ENCODE data around the gene IGF2BP2. TPM values are rescaled to one million over a fixed set of nuclear protein-coding genes. Genes with fewer than 3 reads are reported as not detected.

The IGF2BP2 gene
- total RNA-seq, 1 experiment from 2014 or later, result 133 TPM

DNA sequence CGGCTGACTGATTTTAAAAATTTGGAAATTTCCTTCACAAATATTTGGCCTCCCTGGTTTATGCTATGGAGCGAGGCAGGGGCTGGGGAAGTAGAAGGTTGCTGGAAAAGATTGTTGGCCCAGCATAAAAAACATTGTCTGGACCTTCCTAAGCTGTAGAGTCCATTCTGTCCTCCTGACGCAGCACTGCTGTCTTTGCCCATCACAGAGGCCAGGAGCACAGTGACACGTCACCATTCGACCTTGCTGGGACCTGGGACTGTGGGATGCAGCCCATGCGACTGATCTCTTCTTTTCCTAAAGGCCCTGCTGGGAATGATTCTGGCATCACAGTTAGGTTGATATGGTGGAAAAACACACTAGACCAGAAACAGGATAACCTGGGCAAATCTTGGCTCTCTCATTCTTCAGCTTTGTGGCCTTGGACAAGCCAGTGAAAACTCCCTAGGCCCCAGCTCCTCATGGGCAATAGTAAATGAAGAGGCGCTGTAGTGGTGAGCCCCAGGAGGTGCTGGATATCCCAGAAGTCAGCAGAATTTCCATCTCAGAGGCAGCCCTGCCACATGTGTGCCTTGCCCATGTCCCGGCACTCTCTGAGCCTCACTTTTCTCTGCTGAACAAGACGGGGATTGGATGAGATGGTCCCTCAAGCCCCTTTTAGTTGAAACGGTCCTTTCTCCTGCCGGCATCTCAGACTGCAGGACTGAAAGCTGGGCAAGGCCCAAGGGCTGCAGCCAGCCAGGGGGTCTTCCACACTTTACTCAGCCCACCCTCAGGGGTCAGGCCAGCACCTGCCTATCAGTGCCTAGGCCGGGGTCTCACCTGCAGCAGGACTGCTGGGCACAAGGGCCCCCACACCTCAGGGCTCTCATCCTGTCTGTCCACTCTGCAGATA lies 169.2 kb downstream of the IGF2BP2 start:
- peaks cover 68% of the 10 kb centered on the region for H3K36me3 Mint-ChIP-seq
- no peak overlapping the region for H3K4me3 Mint-ChIP-seq
- peaks cover 2% of the 10 kb centered on the region for H3K4me1 Mint-ChIP-seq
- H3K27ac Mint-ChIP-seq, result no peak overlapping the region
- TF ChIP-seq TCF7 (CRISPR knock-in tag; IDR thresholded peaks at IDR 0.05; ENCODE audit: low read depth) (no peak), ETV6 (CRISPR knock-in tag; IDR thresholded peaks at IDR 0.05) (no peak), ZNF138 (CRISPR knock-in tag; conservative IDR thresholded peaks at IDR 0.05) (no peak), SMAD3 (CRISPR knock-in tag; IDR thresholded peaks at IDR 0.05; ENCODE audit: borderline replicate concordance) (no peak), PRDM15 (CRISPR knock-in tag; IDR thresholded peaks at IDR 0.05) (no peak), FOXJ3 (CRISPR knock-in tag; IDR thresholded peaks at IDR 0.05; ENCODE audit: borderline replicate concordance) (no peak), NFE2L1 (CRISPR knock-in tag; IDR thresholded peaks at IDR 0.05) (no peak), SMAD4 (CRISPR knock-in tag; IDR thresholded peaks at IDR 0.05) (no peak)
- TF ChIP-seq, protein P1, sequence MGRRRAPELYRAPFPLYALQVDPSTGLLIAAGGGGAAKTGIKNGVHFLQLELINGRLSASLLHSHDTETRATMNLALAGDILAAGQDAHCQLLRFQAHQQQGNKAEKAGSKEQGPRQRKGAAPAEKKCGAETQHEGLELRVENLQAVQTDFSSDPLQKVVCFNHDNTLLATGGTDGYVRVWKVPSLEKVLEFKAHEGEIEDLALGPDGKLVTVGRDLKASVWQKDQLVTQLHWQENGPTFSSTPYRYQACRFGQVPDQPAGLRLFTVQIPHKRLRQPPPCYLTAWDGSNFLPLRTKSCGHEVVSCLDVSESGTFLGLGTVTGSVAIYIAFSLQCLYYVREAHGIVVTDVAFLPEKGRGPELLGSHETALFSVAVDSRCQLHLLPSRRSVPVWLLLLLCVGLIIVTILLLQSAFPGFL (CRISPR knock-in tag; IDR thresholded peaks at IDR 0.05; ENCODE audit: borderline replicate concordance), result no peak
- TF ChIP-seq, protein P2, sequence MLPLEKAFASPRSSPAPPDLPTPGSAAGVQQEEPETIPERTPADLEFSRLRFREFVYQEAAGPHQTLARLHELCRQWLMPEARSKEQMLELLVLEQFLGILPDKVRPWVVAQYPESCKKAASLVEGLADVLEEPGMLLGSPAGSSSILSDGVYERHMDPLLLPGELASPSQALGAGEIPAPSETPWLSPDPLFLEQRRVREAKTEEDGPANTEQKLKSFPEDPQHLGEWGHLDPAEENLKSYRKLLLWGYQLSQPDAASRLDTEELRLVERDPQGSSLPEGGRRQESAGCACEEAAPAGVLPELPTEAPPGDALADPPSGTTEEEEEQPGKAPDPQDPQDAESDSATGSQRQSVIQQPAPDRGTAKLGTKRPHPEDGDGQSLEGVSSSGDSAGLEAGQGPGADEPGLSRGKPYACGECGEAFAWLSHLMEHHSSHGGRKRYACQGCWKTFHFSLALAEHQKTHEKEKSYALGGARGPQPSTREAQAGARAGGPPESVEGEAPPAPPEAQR (CRISPR knock-in tag; IDR thresholded peaks at IDR 0.05), result no peak
- TF ChIP-seq, protein P3, sequence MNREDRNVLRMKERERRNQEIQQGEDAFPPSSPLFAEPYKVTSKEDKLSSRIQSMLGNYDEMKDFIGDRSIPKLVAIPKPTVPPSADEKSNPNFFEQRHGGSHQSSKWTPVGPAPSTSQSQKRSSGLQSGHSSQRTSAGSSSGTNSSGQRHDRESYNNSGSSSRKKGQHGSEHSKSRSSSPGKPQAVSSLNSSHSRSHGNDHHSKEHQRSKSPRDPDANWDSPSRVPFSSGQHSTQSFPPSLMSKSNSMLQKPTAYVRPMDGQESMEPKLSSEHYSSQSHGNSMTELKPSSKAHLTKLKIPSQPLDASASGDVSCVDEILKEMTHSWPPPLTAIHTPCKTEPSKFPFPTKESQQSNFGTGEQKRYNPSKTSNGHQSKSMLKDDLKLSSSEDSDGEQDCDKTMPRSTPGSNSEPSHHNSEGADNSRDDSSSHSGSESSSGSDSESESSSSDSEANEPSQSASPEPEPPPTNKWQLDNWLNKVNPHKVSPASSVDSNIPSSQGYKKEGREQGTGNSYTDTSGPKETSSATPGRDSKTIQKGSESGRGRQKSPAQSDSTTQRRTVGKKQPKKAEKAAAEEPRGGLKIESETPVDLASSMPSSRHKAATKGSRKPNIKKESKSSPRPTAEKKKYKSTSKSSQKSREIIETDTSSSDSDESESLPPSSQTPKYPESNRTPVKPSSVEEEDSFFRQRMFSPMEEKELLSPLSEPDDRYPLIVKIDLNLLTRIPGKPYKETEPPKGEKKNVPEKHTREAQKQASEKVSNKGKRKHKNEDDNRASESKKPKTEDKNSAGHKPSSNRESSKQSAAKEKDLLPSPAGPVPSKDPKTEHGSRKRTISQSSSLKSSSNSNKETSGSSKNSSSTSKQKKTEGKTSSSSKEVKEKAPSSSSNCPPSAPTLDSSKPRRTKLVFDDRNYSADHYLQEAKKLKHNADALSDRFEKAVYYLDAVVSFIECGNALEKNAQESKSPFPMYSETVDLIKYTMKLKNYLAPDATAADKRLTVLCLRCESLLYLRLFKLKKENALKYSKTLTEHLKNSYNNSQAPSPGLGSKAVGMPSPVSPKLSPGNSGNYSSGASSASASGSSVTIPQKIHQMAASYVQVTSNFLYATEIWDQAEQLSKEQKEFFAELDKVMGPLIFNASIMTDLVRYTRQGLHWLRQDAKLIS (CRISPR knock-in tag; IDR thresholded peaks at IDR 0.05; ENCODE audit: borderline replicate concordance), result no peak
- POLR2A ChIA-PET, result no interaction called here
- CTCF ChIA-PET, result interaction anchor here (1.3 kb wide), 1 partner anchor 22 kb away, joined by 4 read pairs; no protein-coding TSS in a partner anchor
- DNase-seq (ENCODE audit: low spot score) (no peak), ATAC-seq (no peak)
- no peaks in the 10 kb centered on the region; the same call in 1 of the 2 replicates for H3K27me3 Mint-ChIP-seq (ENCODE audit: low read depth)
- H3K9me3 Mint-ChIP-seq, result no peaks in the 10 kb centered on the region

- ChIA-PET CTCF (no interaction called here), POLR2A (interaction anchor here (0.6 kb wide), 1 partner anchor 135 kb away, joined by 3 read pairs; no protein-coding TSS in a partner anchor)
- TF ChIP-seq, protein P4, sequence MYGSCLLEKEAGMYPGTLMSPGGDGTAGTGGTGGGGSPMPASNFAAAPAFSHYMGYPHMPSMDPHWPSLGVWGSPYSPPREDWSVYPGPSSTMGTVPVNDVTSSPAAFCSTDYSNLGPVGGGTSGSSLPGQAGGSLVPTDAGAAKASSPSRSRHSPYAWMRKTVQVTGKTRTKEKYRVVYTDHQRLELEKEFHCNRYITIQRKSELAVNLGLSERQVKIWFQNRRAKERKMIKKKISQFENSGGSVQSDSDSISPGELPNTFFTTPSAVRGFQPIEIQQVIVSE (CRISPR knock-in tag; IDR thresholded peaks at IDR 0.05; ENCODE audit: borderline replicate concordance), result no peak
- no peak for TF ChIP-seq OVOL2 (CRISPR knock-in tag; IDR thresholded peaks at IDR 0.05; ENCODE audit: borderline replicate concordance)
- TF ChIP-seq ZNF317 (CRISPR knock-in tag; IDR thresholded peaks at IDR 0.05; ENCODE audit: borderline replicate concordance, low read depth), result no peak
- TF ChIP-seq ZNF671 (CRISPR knock-in tag; IDR thresholded peaks at IDR 0.05), result no peak
- no peaks in the 10 kb centered on the region for H3K9me3 Mint-ChIP-seq
- DNase-seq (ENCODE audit: low spot score) (no peak), ATAC-seq (no peak)
- peaks cover 71% of the 10 kb centered on the region for H3K36me3 Mint-ChIP-seq
- H3K27me3 Mint-ChIP-seq (ENCODE audit: low read depth), result no peaks in the 10 kb centered on the region; the same call in 1 of the 2 replicates
- H3K4me1 Mint-ChIP-seq, result no peaks in the 10 kb centered on the region
- no peak overlapping the region for H3K4me3 Mint-ChIP-seq
- H3K27ac Mint-ChIP-seq, result no peak overlapping the region
Measured at GRCh38 chr3:185654758-185655145, 170.1 kb downstream of the IGF2BP2 start.

Data from WTC11 (cell line).